ENCODE results near the gene UBAC1. TPM values are rescaled to one million over a fixed set of nuclear protein-coding genes. Genes with fewer than 3 reads are reported as not detected.

UBAC1 gene
- polyA plus RNA-seq, 1 donor (not counting 4 experiments of a cell fraction or from before 2014, with no cell fraction given): 50.7 TPM

DNA sequence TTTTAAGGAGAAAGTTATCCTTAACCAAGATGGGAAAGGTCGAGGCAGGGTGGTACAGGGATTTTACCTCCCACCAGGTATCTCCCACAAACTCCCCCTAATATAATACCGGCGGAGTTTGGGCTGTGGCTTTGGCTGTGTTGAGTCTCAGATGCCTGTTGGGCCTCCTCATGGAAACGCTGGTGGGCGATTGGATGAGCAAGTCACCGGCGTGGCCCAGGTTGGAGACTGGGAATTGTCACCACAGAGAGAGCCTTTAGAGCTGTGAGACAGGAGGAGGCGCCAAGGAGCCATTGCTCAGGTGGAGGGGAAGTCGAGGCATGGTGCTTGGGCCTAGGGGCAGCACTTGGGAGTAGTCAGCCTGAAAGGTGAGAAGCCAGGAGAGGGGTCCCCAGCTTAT is 50.4 kb downstream of the UBAC1 start:
- Histone ChIP-seq H2AFZ (ENCODE audit: control insufficient read depth, low read length) (no peak overlapping the region), H3K36me3 (ENCODE audit: control insufficient read depth in 2 of 2, extremely low read depth in 1 of 2, insufficient read depth in 2 of 2, low read length in 2 of 2) (peaks cover 34 to 38% of the 10 kb centered on the region in 2 experiments), H3K27me3 (ENCODE audit: control insufficient read depth, extremely low read depth, insufficient read depth, low read length) (no peaks in the 10 kb centered on the region), H3K9me3 (ENCODE audit: control insufficient read depth, low read depth, low read length) (peaks cover 18% of the 10 kb centered on the region), H4K20me1 (ENCODE audit: control insufficient read depth, extremely low read depth, insufficient read depth, low read length) (no peaks in the 10 kb centered on the region), H3K4me3 (ENCODE audit: control insufficient read depth in 2 of 3, extremely low read depth in 1 of 3, insufficient read depth in 2 of 3, low read depth in 1 of 3, low read length in 3 of 3) (no peak overlapping the region), H3K4me1 (ENCODE audit: control insufficient read depth, extremely low read depth, insufficient read depth, low read length) (peaks cover 17% of the 10 kb centered on the region), H3K4me2 (ENCODE audit: control insufficient read depth, extremely low read depth, insufficient read depth, low read depth, low read length) (no peak overlapping the region), H3K9me1 (ENCODE audit: control insufficient read depth, extremely low read depth, insufficient read depth, low read length) (no peaks in the 10 kb centered on the region), H3K79me2 (ENCODE audit: control insufficient read depth, insufficient read depth, low read length) (peaks cover 12% of the 10 kb centered on the region), H3K9ac (ENCODE audit: control insufficient read depth, extremely low read depth, insufficient read depth, low read length) (no peak overlapping the region), H3K27ac (ENCODE audit: control insufficient read depth, insufficient read depth, low read length) (no peak overlapping the region)
- DNase-seq (ENCODE audit: low read depth, low spot score): no peak
- TF ChIP-seq EZH2 (IDR thresholded peaks at IDR 0.05; ENCODE audit: low read length) (no peak), CTCF (optimal IDR thresholded peaks at IDR 0.05 in 1 of 3, IDR thresholded peaks at IDR 0.05 in 1 of 3, conservative IDR thresholded peaks at IDR 0.05 in 1 of 3; ENCODE audit: extremely low read depth in 1 of 3, insufficient read depth in 2 of 3, low read length in 3 of 3) (no peak)
- dilution Hi-C loops (cut with MboI; ENCODE audit: extremely low pct_ligation_motif_present, low sequenced_read_pairs): no loop called here
- FAIRE-seq: no peak

DNA sequence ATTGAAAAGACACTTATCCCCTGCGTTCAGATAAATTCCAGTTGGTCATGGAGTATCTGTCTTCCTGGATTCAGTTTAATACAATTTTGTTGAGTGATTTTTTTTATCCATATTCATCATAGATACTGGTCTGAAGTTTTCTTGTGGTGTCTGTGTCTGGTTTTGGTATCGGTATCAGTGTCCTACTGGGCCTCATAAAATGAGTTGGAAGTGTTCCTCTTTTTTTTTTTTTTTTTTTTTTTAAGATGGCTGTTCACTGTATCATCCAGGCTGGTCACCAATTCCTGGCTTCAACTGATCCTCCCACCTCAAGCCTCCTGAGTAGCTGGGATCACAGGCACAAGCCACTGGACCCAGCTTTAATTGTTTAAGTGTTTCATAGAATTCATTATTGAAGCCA is 51.0 kb downstream of the UBAC1 start:
- dilution Hi-C loops (cut with MboI; ENCODE audit: extremely low pct_ligation_motif_present, low sequenced_read_pairs): no loop called here
- H3K79me2 ChIP-seq (ENCODE audit: control insufficient read depth, insufficient read depth, low read length): peaks cover 14% of the 10 kb centered on the region
- H3K9me3 ChIP-seq (ENCODE audit: control insufficient read depth, low read depth, low read length): peaks cover 13% of the 10 kb centered on the region
- H3K4me2 ChIP-seq (ENCODE audit: control insufficient read depth, extremely low read depth, insufficient read depth, low read depth, low read length): no peak overlapping the region
- no peak overlapping the region for H3K27ac ChIP-seq (ENCODE audit: control insufficient read depth, insufficient read depth, low read length)
- no peak overlapping the region for H3K9ac ChIP-seq (ENCODE audit: control insufficient read depth, extremely low read depth, insufficient read depth, low read length)
- H2AFZ ChIP-seq (ENCODE audit: control insufficient read depth, low read length): no peak overlapping the region
- peaks cover 22% of the 10 kb centered on the region for H3K4me1 ChIP-seq (ENCODE audit: control insufficient read depth, extremely low read depth, insufficient read depth, low read length)
- TF ChIP-seq CTCF (optimal IDR thresholded peaks at IDR 0.05 in 1 of 3, IDR thresholded peaks at IDR 0.05 in 1 of 3, conservative IDR thresholded peaks at IDR 0.05 in 1 of 3; ENCODE audit: extremely low read depth in 1 of 3, insufficient read depth in 2 of 3, low read length in 3 of 3): no peak
- no peak for TF ChIP-seq EZH2 (IDR thresholded peaks at IDR 0.05; ENCODE audit: low read length)
- FAIRE-seq (no peak), DNase-seq (ENCODE audit: low read depth, low spot score) (no peak)
- peaks cover 2% of the 10 kb centered on the region for H3K9me1 ChIP-seq (ENCODE audit: control insufficient read depth, extremely low read depth, insufficient read depth, low read length)
- H3K4me3 ChIP-seq (ENCODE audit: control insufficient read depth in 2 of 3, extremely low read depth in 1 of 3, insufficient read depth in 2 of 3, low read depth in 1 of 3, low read length in 3 of 3): no peak overlapping the region
- no peaks in the 10 kb centered on the region for H3K27me3 ChIP-seq (ENCODE audit: control insufficient read depth, extremely low read depth, insufficient read depth, low read length)
- H4K20me1 ChIP-seq (ENCODE audit: control insufficient read depth, extremely low read depth, insufficient read depth, low read length): no peaks in the 10 kb centered on the region
- H3K36me3 ChIP-seq (ENCODE audit: control insufficient read depth in 2 of 2, extremely low read depth in 1 of 2, insufficient read depth in 2 of 2, low read length in 2 of 2): peaks cover 31 to 33% of the 10 kb centered on the region in 2 experiments
